Esophagus mucosa (tissue), 1 donor: ENCODE measurements around the gene SLC6A6. TPM values are rescaled to one million over a fixed set of nuclear protein-coding genes. Genes with fewer than 3 reads are reported as not detected.

Experiments
- ATAC-seq: fragments of 200-7000 bp; cut with Tn5 transposase; one replicate; pipeline ENCODE4 v1.9.1; 2020
- total RNA-seq: library from RNA; stranded (reverse); gene quantifications from one replicate; pipeline ENCODE4 v1.2.4, GENCODE V29; 2023
- donor health status: DM: yes; HTN: yes; CAD: no.

The SLC6A6 gene
- total RNA-seq, 1 donor from 2014 or later: 11.0 TPM

- ATAC-seq: no peak
Measured at GRCh38 chr3:14422016-14422963, 19.9 kb downstream of the SLC6A6 start.

DNA sequence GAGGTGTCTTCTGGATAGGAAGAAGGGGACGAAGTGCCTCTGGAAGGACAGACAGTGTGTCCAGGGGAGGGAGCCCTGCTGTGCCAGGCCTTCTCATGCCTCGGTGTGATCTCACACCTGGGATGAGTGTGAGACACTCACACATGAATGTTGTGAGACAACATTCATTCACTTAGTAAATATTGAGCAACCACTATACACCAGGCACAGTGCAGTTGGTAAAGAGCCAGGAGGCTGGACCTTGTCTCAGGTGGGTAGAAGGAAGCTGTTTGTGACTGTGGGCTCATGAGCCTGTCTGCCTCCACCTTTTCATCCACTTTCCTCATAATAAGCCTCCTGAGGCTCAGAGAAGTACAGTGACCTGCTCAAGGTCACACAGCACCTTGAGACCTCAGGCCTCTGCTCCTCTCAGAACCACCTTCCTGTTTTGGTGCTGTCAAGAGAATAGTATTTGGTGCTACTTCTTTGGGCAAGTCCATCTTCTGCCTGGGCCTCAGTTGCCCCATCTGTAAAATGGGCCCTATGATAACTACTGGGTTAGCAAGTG is 20.9 kb downstream of the SLC6A6 start:
- ATAC-seq: peak; percentile 76

DNA sequence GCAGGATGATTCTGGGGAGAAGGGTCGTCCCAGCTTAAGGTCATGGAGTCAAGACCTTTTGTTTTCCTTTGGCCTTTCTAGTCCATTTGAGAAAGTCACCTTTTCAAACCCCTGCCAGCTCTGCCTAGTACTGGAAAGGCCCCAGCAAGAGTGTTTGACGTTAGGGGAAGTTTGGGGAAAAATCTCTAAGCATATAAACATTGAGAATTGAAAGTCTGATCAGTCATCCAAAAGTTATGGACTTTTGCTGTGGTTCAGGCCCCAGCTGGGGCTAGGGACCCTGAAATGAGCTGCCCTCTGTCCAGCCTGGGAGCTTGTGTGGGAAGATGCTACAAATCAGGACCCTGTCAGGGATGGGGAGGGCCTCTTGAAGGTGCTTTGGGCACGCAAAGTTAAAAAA is 21.6 kb downstream of the SLC6A6 start:
- no peak for ATAC-seq

DNA sequence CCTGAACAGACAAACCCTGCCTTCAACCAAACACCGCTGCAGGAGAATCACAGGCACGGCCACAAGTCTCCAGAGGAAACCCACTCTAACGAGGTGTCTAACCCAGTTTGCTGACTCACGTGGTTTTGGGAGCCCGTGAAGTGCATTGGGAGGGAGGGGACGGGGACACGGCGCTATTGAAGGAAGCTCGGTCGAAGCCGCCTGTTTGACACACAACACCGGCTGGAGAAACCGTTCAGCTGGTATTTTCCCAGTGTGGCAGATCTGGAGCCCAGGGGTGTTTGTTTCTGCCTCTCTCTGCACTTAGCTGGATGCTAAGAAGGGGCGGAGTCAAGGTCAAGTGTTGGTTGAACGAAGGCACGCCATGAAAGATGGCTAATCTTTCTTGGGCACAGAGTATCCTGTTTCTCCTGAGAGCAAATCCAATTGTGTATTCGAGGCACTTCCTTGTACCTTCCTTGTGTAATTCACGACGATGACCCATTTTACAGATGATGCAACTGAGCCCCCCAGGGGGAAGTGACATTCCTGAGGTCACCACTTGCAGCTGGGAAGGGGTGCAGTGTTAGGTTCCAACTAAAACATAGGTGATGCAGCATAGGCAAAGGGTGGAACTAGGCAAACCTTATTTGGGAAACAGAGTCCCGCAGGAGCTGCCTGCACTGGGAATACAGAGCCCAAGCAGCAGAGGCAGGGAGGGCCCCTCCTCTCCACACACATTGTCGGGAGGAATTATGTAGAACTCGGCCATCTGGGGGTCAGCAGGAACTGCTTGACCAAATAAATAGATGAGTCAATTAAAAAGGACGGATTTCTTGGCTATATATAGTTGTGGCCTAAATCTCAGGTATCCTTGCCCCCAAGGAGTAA is 22.5 kb downstream of the SLC6A6 start:
- ATAC-seq: no peak

- no peak for ATAC-seq
Measured at GRCh38 chr3:14425581-14426304, 23.3 kb downstream of the SLC6A6 start.

DNA sequence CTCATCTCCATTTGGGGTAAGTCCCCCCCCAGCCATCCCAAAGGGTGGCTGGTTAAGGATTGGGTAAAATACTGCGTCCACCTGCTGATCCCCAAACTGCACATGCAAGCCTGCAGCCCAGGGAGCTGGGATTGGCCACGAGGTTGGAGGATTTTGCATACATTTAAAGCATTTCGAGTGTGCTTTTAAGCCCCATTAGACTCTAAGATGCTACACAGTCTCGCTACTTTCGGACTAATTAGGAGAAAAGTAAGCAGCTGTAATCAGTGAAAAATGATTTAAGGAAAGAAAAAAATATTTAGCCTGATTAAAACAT is 23.9 kb downstream of the SLC6A6 start:
- ATAC-seq: no peak

- ATAC-seq: no peak
Measured at GRCh38 chr3:14428087-14429033, 26.0 kb downstream of the SLC6A6 start.

- ATAC-seq: peak; percentile 40
Measured at GRCh38 chr3:14429237-14429636, 26.8 kb downstream of the SLC6A6 start.

GRCh38 chr3:14429640-14430039 is 27.2 kb downstream of the SLC6A6 start:
- no peak for ATAC-seq

DNA sequence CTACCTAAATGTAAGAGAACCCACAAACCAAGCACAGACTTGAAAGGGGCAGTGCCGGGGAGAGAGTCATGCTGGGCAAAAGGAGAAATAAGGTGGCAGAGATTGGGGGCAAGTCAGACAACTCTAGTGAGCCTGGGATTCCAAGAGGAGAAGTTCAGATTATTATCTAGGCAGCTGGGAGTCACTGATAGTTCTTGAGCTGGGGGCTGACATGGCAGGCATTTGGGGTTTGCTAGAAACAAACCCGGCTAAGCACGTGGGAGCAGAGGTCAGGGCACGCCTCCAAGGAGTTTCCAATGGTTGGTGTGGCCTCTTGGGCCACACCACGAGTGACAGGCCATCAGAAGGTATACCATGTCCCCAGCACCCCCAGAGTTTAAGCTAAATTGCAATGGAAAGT is 27.6 kb downstream of the SLC6A6 start:
- ATAC-seq: no peak

GRCh38 chr3:14430706-14431451 is 28.5 kb downstream of the SLC6A6 start:
- no peak for ATAC-seq

DNA sequence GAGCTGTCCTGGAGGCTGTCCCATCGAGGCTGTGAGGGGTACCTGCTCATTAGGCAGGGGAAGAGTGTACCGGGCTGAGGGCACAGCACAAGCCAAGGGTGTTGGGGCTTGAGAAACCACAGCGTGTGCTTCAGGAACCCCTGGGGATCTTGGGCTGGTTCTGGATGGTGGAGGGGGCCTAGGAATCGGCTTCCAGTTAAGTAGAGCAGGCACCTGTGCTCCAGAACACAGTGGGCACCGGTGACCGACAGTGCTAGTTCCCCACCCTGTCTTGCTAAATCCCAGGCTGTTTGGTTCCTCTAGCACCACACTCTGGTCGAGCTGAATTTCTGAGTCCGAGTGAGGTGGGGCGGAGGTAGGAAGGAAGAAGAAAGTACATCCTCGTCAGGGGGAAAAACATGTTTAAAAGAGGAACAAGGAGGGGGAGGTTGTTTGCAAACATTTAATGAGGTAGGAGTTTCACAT is 29.1 kb downstream of the SLC6A6 start:
- ATAC-seq: no peak

DNA sequence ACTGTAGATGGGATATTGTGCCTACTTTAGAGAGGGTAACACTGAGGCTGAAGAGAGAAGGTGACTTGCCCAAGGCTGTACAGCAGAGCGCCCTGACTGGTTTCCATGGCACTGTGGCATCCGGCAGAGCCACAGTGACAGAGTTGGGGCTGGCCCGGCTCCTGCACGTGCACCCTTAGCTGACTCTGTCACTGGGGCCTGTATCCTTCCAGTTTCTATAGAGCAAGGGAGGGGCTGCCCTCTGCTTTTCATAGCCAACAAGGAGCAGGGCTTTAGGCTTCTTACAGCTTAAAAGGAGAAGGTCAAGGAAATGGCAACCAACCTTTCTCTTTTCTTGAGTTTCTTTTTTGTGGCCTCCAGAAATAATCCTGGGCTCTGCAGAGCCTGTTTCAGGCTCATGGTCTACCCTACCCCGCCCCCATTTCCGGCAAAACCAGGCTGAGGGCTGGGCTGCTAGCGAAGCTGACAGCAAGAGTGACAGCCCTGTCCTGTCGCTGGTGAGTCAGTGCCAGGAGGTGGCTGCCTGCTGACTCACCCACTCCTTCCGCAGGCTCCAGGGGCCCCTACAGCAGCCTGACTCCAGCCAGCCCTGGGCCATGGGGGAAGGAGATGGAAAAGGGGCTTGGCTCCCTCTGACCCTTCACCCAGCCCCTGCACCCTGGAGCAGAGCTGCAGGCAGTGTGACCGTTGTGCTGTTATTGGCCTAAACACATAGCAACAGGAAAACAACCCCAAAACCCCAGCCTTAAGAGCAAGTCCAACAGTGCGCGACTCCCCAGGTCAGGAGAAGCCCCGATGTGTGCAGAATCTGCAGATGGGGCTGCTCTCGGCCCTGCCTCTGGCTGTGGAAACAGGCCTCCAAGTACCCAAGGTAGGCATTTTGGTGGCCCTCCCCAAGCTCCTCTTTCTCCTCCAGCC is 29.8 kb downstream of the SLC6A6 start:
- ATAC-seq: peak; percentile 88

GRCh38 chr3:14433106-14433505 is 30.7 kb downstream of the SLC6A6 start:
- no peak for ATAC-seq

- no peak for ATAC-seq
Measured at GRCh38 chr3:14434126-14434497, 31.7 kb downstream of the SLC6A6 start.

DNA sequence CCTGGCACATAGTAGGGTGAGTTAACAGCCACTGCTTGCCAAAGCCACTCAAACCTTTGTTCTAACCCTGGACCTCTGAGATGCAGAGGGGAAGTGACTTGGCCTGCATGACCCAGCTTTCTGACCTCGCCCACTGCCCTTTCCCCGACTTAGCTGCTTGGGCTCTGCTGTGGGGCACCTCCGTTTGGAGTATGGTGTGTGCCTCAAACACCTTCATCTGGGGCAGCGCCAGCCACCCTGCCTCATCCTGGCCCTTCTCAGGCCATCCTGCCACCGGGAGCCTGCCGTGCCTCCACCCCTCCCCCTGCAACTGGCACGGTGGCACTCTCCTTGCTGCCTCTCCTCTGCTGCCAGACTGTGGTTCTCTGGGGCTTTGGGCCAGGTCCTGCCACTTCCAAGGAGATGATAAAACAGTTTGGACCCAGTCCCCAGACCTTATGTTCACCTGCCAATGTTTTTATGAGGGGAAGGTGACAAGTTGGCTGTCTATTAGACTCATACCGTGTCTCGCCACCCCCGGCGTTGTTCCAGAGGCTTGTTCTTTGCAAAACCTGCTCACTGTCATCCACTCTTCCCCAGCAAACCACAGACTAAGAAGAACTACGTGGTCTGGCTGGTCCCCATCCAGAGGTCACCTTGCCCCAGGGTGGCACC is 32.2 kb downstream of the SLC6A6 start:
- no peak for ATAC-seq

GRCh38 chr3:14435175-14436014 is 33.0 kb downstream of the SLC6A6 start:
- no peak for ATAC-seq

DNA sequence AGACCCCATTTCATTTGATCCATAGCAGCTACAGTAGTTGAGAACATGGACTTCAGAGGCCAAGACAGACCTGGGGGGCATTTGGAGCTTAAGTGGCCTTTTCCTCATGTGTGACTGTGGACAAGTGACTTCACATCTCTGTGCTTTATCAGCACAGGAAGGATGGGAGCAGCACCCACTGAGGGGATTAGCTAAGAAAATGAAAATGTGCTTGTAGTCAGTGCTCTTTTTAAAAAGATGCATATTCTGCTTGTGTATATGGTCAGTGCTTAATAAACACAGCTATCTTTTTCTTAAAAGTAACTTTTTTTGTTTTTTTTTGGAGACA is 34.5 kb downstream of the SLC6A6 start:
- ATAC-seq: no peak
